H1 (cell line): ENCODE measurements around the gene VPS13C. TPM values are rescaled to one million over a fixed set of nuclear protein-coding genes. Genes with fewer than 3 reads are reported as not detected.

ENCODE experiments used
- BACH1 ChIP-seq: IDR thresholded peaks from 2 replicates; pipeline ENCODE4 v1.6.1; 2012; ENCODE audit warnings: low read length, improper control_type of control experiment
- CHD7 ChIP-seq: fragments of 300-600 bp; sonication (generic); IDR thresholded peaks from 2 replicates; pipeline ENCODE4 v1.7.1; 2012; ENCODE audit warnings: low read length, moderate library complexity, mild to moderate bottlenecking, inconsistent platforms; ENCODE audit not compliant: insufficient replicate concordance
- E2F6 ChIP-seq: IDR thresholded peaks from 2 replicates; pipeline ENCODE4 v1.6.1; 2012; ENCODE audit warnings: inconsistent platforms
- JUN ChIP-seq: IDR thresholded peaks from 2 replicates; pipeline ENCODE4 v1.6.1; 2011; ENCODE audit warnings: low read depth, mild to moderate bottlenecking, improper control_type of control experiment, low read length
- KDM5A ChIP-seq: fragments of 200-600 bp; IDR thresholded peaks from 2 replicates; pipeline ENCODE4 v1.7.1; 2012; ENCODE audit warnings: mild to moderate bottlenecking, low read length, inconsistent platforms, mixed read lengths
- MAFK ChIP-seq: IDR thresholded peaks from 2 replicates; pipeline ENCODE4 v1.6.1; 2012; ENCODE audit warnings: low read depth, mild to moderate bottlenecking, improper control_type of control experiment, low read length
- NRF1 ChIP-seq: IDR thresholded peaks from 2 replicates; pipeline ENCODE4 v1.6.1; 2011; ENCODE audit warnings: mild to moderate bottlenecking, low read depth, low read length, improper control_type of control experiment
- POLR2A ChIP-seq, 2 experiments: IDR thresholded peaks; 1 replicate in 1 of 2; 2 replicates in 1 of 2; pipeline ENCODE4 v1.6.1; 2011; ENCODE audit warnings: low read depth in 2 of 2, low read length in 2 of 2, mild to moderate bottlenecking in 2 of 2; ENCODE audit errors: control extremely low read depth in 1 of 2
- RNF2 ChIP-seq: fragments of 200-900, 300-1000 bp; sonication (generic); IDR thresholded peaks from 2 replicates; pipeline ENCODE4 v1.7.1; 2016; ENCODE audit warnings: borderline replicate concordance, low read depth, mild to moderate bottlenecking, antibody characterized with exemption, low read length; ENCODE audit not compliant: poor library complexity, severe bottlenecking; ENCODE audit errors: missing control alignments
- RXRA ChIP-seq: IDR thresholded peaks from 2 replicates; pipeline ENCODE4 v1.6.1; 2011; ENCODE audit warnings: low read depth, mild to moderate bottlenecking, low read length, moderate library complexity; ENCODE audit not compliant: insufficient read depth
- YY1 ChIP-seq: IDR thresholded peaks from 2 replicates; pipeline ENCODE4 v1.6.1; 2011; ENCODE audit warnings: low read depth, mild to moderate bottlenecking, low read length
- polyA plus RNA-seq, 7 experiments: library from polyadenylated mRNA; depleted of rRNA in 3 of 7; stranded (reverse) in 5 of 7; unstranded in 2 of 7; fragments of >200 nt in 5 of 7; fragments of 200-250 nt in 2 of 7; gene quantifications; 1 replicate in 5 of 7; 2 replicates in 1 of 7; 4 replicates in 1 of 7; pipeline versions ENCODE4 v1.2.1 to v1.2.3, GENCODE V29; 2011 to 2013; ENCODE audit warnings: missing spikeins in 2 of 7, mixed read lengths in 2 of 7
- total RNA-seq: library from RNA; stranded (reverse); fragmentation: NEBNext Ultra II Directional; extraction: Animal tissue kit (Norgen Biotek cat#: 25700); gene quantifications from 2 replicates; pipeline ENCODE4 v1.2.1, GENCODE V29; 2021

Gene VPS13C
- total and polyA plus RNA-seq, 2 of the 8 experiments (the other 6 are each of a cell fraction or from before 2014, with no cell fraction given) = 4.8 to 18.8 TPM

- no peak for TF ChIP-seq CHD7
- no peak for TF ChIP-seq E2F6
- no peak for TF ChIP-seq YY1
- TF ChIP-seq RNF2 = no peak
- no peak for TF ChIP-seq NRF1
- no peak for TF ChIP-seq RXRA
- TF ChIP-seq BACH1 = no peak
- no peak for TF ChIP-seq KDM5A
- TF ChIP-seq MAFK = no peak
- no peak for TF ChIP-seq JUN
- TF ChIP-seq POLR2A (IDR thresholded peaks at IDR 0.05; ENCODE audit: control extremely low read depth in 1 of 2, low read depth in 2 of 2, low read length in 2 of 2) = no peak
Measured at GRCh38 chr15:61857169-61857829, 202.9 kb downstream of the VPS13C start (continued).
